Thyroid gland (tissue), 4 donors: ENCODE results near the gene GUCY1A1.

Experiments
- POLR2A ChIP-seq, 2 donors: fragments of 450-650 bp; IDR thresholded peaks; one replicate each; pipeline ENCODE4 v1.6.1; 2017; ENCODE audit warnings: antibody characterized with exemption in 2 of 2, mild to moderate bottlenecking in 2 of 2, moderate library complexity in 1 of 2
- TF ChIP-seq, protein P1 (sequence below), 6 experiments: fragments of 200-600 bp in 3 of 6; fragments of 450-650 bp in 3 of 6; sonication (generic) in 3 of 6; IDR thresholded peaks; one replicate each; pipeline ENCODE4 v1.5.1; 2016 to 2019; ENCODE audit warnings: antibody characterized with exemption in 6 of 6, mild to moderate bottlenecking in 2 of 6, inconsistent platforms in 1 of 6, moderate library complexity in 1 of 6

DNA sequence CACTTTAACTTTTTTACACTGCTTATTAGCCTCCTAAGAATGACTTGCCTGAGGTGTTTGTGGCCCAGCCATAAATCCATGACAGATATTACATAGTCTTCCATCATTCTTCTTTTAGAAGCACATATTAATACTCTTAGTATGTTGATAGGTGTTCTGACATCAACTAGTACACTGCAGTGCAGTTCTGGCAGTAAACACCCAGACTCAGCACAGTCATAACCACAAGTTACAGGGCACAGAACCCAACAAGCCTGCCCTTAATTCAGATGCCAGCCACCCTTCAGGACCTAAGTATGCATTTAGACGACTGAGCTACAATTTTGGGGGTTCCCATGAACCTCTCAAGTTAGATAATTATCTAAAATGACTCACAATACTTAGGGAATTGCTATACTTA, 55.7 kb downstream of the GUCY1A1 start:
- no peak for TF ChIP-seq POLR2A (IDR thresholded peaks at IDR 0.05)
- TF ChIP-seq, protein P1, sequence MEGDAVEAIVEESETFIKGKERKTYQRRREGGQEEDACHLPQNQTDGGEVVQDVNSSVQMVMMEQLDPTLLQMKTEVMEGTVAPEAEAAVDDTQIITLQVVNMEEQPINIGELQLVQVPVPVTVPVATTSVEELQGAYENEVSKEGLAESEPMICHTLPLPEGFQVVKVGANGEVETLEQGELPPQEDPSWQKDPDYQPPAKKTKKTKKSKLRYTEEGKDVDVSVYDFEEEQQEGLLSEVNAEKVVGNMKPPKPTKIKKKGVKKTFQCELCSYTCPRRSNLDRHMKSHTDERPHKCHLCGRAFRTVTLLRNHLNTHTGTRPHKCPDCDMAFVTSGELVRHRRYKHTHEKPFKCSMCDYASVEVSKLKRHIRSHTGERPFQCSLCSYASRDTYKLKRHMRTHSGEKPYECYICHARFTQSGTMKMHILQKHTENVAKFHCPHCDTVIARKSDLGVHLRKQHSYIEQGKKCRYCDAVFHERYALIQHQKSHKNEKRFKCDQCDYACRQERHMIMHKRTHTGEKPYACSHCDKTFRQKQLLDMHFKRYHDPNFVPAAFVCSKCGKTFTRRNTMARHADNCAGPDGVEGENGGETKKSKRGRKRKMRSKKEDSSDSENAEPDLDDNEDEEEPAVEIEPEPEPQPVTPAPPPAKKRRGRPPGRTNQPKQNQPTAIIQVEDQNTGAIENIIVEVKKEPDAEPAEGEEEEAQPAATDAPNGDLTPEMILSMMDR (IDR thresholded peaks at IDR 0.05) = no peak
